ENCODE data around the gene TSKU.
"Not testable (repeated sequence)": the region's sequence is repeated elsewhere in the genome, so short reads cannot be mapped to it uniquely, and the experiment has no call there.

The TSKU gene

DNA sequence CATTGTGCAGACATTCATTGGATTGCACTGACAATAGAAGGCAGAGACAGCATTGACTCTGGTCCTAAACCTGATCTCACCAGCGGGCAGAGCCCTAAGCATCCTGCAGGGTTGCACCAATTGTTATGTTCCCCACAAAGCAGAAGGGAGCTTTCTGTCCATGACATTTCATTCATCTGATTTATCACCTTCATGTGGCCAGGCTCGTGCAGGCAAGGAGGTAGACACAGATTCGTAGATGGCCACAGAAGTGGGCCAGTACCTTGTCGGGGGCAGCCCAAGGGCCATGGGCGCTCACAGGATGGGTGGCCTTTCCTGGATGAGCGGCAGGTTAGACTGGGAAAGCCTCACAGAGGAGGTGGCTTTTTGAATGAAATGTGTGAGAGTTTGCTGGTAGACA is 2.9 kb downstream of the TSKU start:
- DNase-seq (ENCODE audit: low read depth, low spot score) = no peak
- H3K4me3 ChIP-seq (ENCODE audit: insufficient read length, low read depth) = no peak overlapping the region
- TF ChIP-seq SUZ12 (IDR thresholded peaks at IDR 0.05; ENCODE audit: extremely low read depth, insufficient read depth, insufficient read length) = no peak
- TF ChIP-seq ZNF274 (IDR thresholded peaks at IDR 0.05; ENCODE audit: low read depth, low read length) = no peak
- TF ChIP-seq YY1 (IDR thresholded peaks at IDR 0.05; ENCODE audit: insufficient read depth, insufficient read length) = no peak
- H3K36me3 ChIP-seq (ENCODE audit: insufficient read depth, insufficient read length, low read length) = peaks cover 33% of the 10 kb centered on the region
- no peak overlapping the region for H3K9ac ChIP-seq (ENCODE audit: insufficient read length, low read depth)
- peaks cover 16% of the 10 kb centered on the region for H3K4me1 ChIP-seq (ENCODE audit: insufficient read depth, insufficient read length)
- peaks cover 26% of the 10 kb centered on the region for H3K9me3 ChIP-seq (ENCODE audit: insufficient read depth, low read length)
- no peaks in the 10 kb centered on the region for H3K27me3 ChIP-seq (ENCODE audit: insufficient read depth, insufficient read length)

DNA sequence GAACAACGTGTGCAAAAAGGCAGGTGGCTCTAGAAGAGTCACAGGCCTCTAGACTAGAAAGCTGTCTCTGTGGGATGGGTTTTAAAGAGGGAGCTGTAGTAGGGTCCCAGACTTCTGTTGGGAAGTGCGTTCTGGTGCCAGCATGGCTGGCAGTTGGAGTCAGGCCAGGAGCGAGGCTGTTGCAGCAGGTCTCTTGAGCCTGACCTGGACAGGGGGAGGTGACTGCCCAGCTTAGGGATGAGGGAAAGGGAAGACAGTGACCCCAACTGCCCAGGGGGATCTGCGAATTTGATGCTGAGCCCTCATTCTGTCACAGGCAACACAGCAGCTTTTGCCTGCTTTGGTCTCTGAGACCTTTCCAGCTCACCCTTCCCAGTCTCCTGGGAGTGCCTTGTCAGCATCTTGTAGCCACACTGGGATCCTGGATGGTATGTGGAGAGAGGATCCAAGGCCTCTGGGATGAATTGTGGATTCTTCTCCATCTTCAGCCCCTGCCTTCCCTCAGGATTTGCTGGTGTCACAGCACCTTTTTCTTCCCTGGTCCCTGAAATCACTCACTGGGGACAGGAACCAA is 3.4 kb downstream of the TSKU start:
- Histone ChIP-seq H3K36me3 (ENCODE audit: insufficient read depth, insufficient read length, low read length) (peaks cover 33% of the 10 kb centered on the region), H3K9me3 (ENCODE audit: insufficient read depth, low read length) (peaks cover 31% of the 10 kb centered on the region), H3K27me3 (ENCODE audit: insufficient read depth, insufficient read length) (no peaks in the 10 kb centered on the region), H3K4me1 (ENCODE audit: insufficient read depth, insufficient read length) (peaks cover 16% of the 10 kb centered on the region), H3K4me3 (ENCODE audit: insufficient read length, low read depth) (no peak overlapping the region), H3K9ac (ENCODE audit: insufficient read length, low read depth) (no peak overlapping the region)
- no peak for TF ChIP-seq YY1 (IDR thresholded peaks at IDR 0.05; ENCODE audit: insufficient read depth, insufficient read length)
- no peak for TF ChIP-seq ZNF274 (IDR thresholded peaks at IDR 0.05; ENCODE audit: low read depth, low read length)
- no peak for TF ChIP-seq SUZ12 (IDR thresholded peaks at IDR 0.05; ENCODE audit: extremely low read depth, insufficient read depth, insufficient read length)
- DNase-seq (ENCODE audit: low read depth, low spot score) = no peak

GRCh38 chr11:76787271-76787670 is 4.1 kb downstream of the TSKU start:
- TF ChIP-seq ZNF274 (IDR thresholded peaks at IDR 0.05; ENCODE audit: low read depth, low read length) = no peak
- TF ChIP-seq SUZ12 (IDR thresholded peaks at IDR 0.05; ENCODE audit: extremely low read depth, insufficient read depth, insufficient read length) = no peak
- Histone ChIP-seq H3K4me1 (ENCODE audit: insufficient read depth, insufficient read length) (peaks cover 16% of the 10 kb centered on the region), H3K27me3 (ENCODE audit: insufficient read depth, insufficient read length) (no peaks in the 10 kb centered on the region), H3K9ac (ENCODE audit: insufficient read length, low read depth) (no peak overlapping the region), H3K4me3 (ENCODE audit: insufficient read length, low read depth) (no peak overlapping the region), H3K36me3 (ENCODE audit: insufficient read depth, insufficient read length, low read length) (peaks cover 33% of the 10 kb centered on the region), H3K9me3 (ENCODE audit: insufficient read depth, low read length) (peaks cover 38% of the 10 kb centered on the region)
- DNase-seq (ENCODE audit: low read depth, low spot score) = no peak

- Histone ChIP-seq H3K4me1 (ENCODE audit: insufficient read depth, insufficient read length) (peaks cover 17% of the 10 kb centered on the region), H3K27me3 (ENCODE audit: insufficient read depth, insufficient read length) (no peaks in the 10 kb centered on the region), H3K9me3 (ENCODE audit: insufficient read depth, low read length) (peaks cover 46% of the 10 kb centered on the region), H3K9ac (ENCODE audit: insufficient read length, low read depth) (no peak overlapping the region), H3K36me3 (ENCODE audit: insufficient read depth, insufficient read length, low read length) (peaks cover 33% of the 10 kb centered on the region), H3K4me3 (ENCODE audit: insufficient read length, low read depth) (no peak overlapping the region)
- TF ChIP-seq ZNF274 (IDR thresholded peaks at IDR 0.05; ENCODE audit: low read depth, low read length) (no peak), YY1 (IDR thresholded peaks at IDR 0.05; ENCODE audit: insufficient read depth, insufficient read length) (no peak), SUZ12 (IDR thresholded peaks at IDR 0.05; ENCODE audit: extremely low read depth, insufficient read depth, insufficient read length) (no peak)
- no peak for DNase-seq (ENCODE audit: low read depth, low spot score)
Observed at GRCh38 chr11:76787911-76788596, 4.9 kb downstream of the TSKU start.

GRCh38 chr11:76788661-76789442 is 5.7 kb downstream of the TSKU start:
- peaks cover 18% of the 10 kb centered on the region for H3K4me1 ChIP-seq (ENCODE audit: insufficient read depth, insufficient read length)
- peaks cover 46% of the 10 kb centered on the region for H3K9me3 ChIP-seq (ENCODE audit: insufficient read depth, low read length)
- DNase-seq (ENCODE audit: low read depth, low spot score) = no peak
- H3K9ac ChIP-seq (ENCODE audit: insufficient read length, low read depth) = no peak overlapping the region
- H3K4me3 ChIP-seq (ENCODE audit: insufficient read length, low read depth) = no peak overlapping the region
- no peaks in the 10 kb centered on the region for H3K27me3 ChIP-seq (ENCODE audit: insufficient read depth, insufficient read length)
- TF ChIP-seq SUZ12 (IDR thresholded peaks at IDR 0.05; ENCODE audit: extremely low read depth, insufficient read depth, insufficient read length) (no peak), YY1 (IDR thresholded peaks at IDR 0.05; ENCODE audit: insufficient read depth, insufficient read length) (no peak), ZNF274 (IDR thresholded peaks at IDR 0.05; ENCODE audit: low read depth, low read length) (no peak)
- H3K36me3 ChIP-seq (ENCODE audit: insufficient read depth, insufficient read length, low read length) = peaks cover 33% of the 10 kb centered on the region

GRCh38 chr11:76789443-76789719 is 6.2 kb downstream of the TSKU start:
- DNase-seq (ENCODE audit: low read depth, low spot score) = no peak
- H3K9ac ChIP-seq (ENCODE audit: insufficient read length, low read depth) = no peak overlapping the region
- H3K27me3 ChIP-seq (ENCODE audit: insufficient read depth, insufficient read length) = no peaks in the 10 kb centered on the region
- H3K4me1 ChIP-seq (ENCODE audit: insufficient read depth, insufficient read length) = peaks cover 22% of the 10 kb centered on the region
- H3K4me3 ChIP-seq (ENCODE audit: insufficient read length, low read depth) = no peak overlapping the region
- peaks cover 46% of the 10 kb centered on the region for H3K9me3 ChIP-seq (ENCODE audit: insufficient read depth, low read length)
- H3K36me3 ChIP-seq (ENCODE audit: insufficient read depth, insufficient read length, low read length) = peaks cover 36% of the 10 kb centered on the region
- TF ChIP-seq SUZ12 (IDR thresholded peaks at IDR 0.05; ENCODE audit: extremely low read depth, insufficient read depth, insufficient read length) (no peak), ZNF274 (IDR thresholded peaks at IDR 0.05; ENCODE audit: low read depth, low read length) (no peak), YY1 (IDR thresholded peaks at IDR 0.05; ENCODE audit: insufficient read depth, insufficient read length) (no peak)

DNA sequence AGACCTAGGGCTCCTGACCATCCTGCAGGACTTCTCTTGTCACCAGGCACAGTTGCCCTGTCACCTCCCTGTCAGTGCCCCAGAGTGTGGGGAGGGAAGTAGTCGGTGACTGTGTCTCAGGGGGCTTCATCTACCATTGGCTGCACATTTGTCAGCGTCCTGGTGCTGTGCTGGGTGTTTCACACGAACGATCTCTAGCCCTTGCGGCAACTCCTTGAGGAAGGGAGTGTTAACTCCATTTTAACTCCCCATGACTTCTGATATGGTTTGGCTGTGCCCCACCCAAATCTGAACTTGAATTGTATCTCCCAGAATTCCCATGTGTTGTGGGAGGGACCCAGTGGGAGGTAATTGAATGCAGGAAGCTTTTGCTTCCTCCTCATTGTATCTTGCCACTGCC is 7.1 kb downstream of the TSKU start:
- Histone ChIP-seq H3K9me3 (ENCODE audit: insufficient read depth, low read length) (peaks cover 46% of the 10 kb centered on the region), H3K9ac (ENCODE audit: insufficient read length, low read depth) (no peak overlapping the region), H3K36me3 (ENCODE audit: insufficient read depth, insufficient read length, low read length) (peaks cover 41% of the 10 kb centered on the region), H3K27me3 (ENCODE audit: insufficient read depth, insufficient read length) (no peaks in the 10 kb centered on the region), H3K4me1 (ENCODE audit: insufficient read depth, insufficient read length) (peaks cover 25% of the 10 kb centered on the region), H3K4me3 (ENCODE audit: insufficient read length, low read depth) (no peak overlapping the region)
- TF ChIP-seq SUZ12 (IDR thresholded peaks at IDR 0.05; ENCODE audit: extremely low read depth, insufficient read depth, insufficient read length) = no peak
- TF ChIP-seq YY1 (IDR thresholded peaks at IDR 0.05; ENCODE audit: insufficient read depth, insufficient read length) = no peak
- no peak for TF ChIP-seq ZNF274 (IDR thresholded peaks at IDR 0.05; ENCODE audit: low read depth, low read length)
- DNase-seq (ENCODE audit: low read depth, low spot score) = no peak

DNA sequence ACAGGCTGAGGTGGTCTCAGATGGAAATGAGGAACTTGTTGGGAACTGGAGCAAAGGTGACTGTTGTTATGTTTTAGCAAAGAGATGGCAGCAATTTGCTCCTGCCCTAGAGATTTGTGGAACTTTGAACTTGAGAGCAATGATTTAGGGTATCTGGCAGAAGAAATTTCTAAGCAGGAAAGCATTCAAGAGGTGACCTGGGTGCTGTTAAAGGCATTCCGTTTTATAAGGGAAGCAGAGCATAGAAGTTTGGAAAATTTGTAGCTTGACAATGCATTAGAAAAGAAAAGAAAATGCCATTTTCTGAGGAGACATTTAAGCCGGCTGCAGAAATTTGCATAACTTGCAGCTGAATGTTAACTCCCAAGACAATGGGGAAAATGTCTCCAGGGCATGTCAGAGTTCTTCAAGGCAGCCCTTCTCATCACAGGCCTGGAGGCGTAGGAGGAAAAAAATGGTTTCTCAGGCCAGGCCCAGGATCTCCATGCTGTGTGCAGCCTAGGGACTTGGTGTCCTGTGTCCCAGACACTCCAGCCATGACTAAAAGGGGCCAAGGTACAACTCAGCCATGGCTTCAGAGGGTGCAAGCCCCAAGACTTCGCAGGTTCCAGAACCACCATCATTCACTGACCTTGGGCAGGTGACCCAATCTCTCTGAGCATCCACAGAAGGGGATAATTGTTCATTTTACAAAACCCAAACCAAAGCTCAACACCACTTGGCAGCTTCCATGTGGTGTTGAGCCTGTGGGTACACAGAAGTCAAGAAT is 8.0 kb downstream of the TSKU start:
- not testable (repeated sequence) for H3K4me3 ChIP-seq (ENCODE audit: insufficient read length, low read depth)

More for the DNA sequence above, 8.0 kb downstream of the TSKU start:
- H3K9ac ChIP-seq (ENCODE audit: insufficient read length, low read depth); H3K27me3 ChIP-seq (ENCODE audit: insufficient read depth, insufficient read length); DNase-seq (ENCODE audit: low read depth, low spot score): not testable (repeated sequence)
- H3K4me1 ChIP-seq (ENCODE audit: insufficient read depth, insufficient read length) = peaks cover 21% of the 10 kb centered on the region
- peaks cover 46% of the 10 kb centered on the region for H3K9me3 ChIP-seq (ENCODE audit: insufficient read depth, low read length)
- peaks cover 51% of the 10 kb centered on the region for H3K36me3 ChIP-seq (ENCODE audit: insufficient read depth, insufficient read length, low read length)

All from NT2/D1 (cell line).